HEK293T (cell line): ENCODE results near the gene SPEM2.

Experiments used
- BHLHE40 ChIP-seq: fragments of 450-650 bp; IDR thresholded peaks from 2 replicates; pipeline ENCODE4 v1.6.1; 2016; ENCODE audit warnings: mild to moderate bottlenecking, moderate library complexity, borderline replicate concordance
- CTBP1 ChIP-seq: fragments of 450-650 bp; IDR thresholded peaks from 2 replicates; pipeline ENCODE4 v1.6.1; 2016; ENCODE audit warnings: borderline replicate concordance
- ELF4 ChIP-seq: fragments of 450-650 bp; IDR thresholded peaks from 2 replicates; pipeline ENCODE4 v1.6.1; 2017; ENCODE audit warnings: antibody characterized with exemption
- FOXM1 ChIP-seq: fragments of 450-650 bp; IDR thresholded peaks from 2 replicates; pipeline ENCODE4 v1.6.1; 2017; ENCODE audit warnings: mild to moderate bottlenecking, borderline replicate concordance
- L3MBTL2 ChIP-seq: fragments of 450-650 bp; conservative IDR thresholded peaks from 2 replicates; pipeline ENCODE4 v1.6.1; 2016; ENCODE audit warnings: mild to moderate bottlenecking
- NFRKB ChIP-seq: fragments of 450-650 bp; IDR thresholded peaks from 2 replicates; pipeline ENCODE4 v1.6.1; 2016; ENCODE audit warnings: mild to moderate bottlenecking, moderate library complexity
- SP1 ChIP-seq: fragments of 450-650 bp; IDR thresholded peaks from 2 replicates; pipeline ENCODE4 v1.6.1; 2017
- SUZ12 ChIP-seq: fragments of 450-650 bp; IDR thresholded peaks from 2 replicates; pipeline ENCODE4 v1.6.1; 2016; ENCODE audit warnings: mild to moderate bottlenecking
- ZNF384 ChIP-seq: fragments of 450-650 bp; IDR thresholded peaks from 2 replicates; pipeline ENCODE4 v1.6.1; 2016

DNA sequence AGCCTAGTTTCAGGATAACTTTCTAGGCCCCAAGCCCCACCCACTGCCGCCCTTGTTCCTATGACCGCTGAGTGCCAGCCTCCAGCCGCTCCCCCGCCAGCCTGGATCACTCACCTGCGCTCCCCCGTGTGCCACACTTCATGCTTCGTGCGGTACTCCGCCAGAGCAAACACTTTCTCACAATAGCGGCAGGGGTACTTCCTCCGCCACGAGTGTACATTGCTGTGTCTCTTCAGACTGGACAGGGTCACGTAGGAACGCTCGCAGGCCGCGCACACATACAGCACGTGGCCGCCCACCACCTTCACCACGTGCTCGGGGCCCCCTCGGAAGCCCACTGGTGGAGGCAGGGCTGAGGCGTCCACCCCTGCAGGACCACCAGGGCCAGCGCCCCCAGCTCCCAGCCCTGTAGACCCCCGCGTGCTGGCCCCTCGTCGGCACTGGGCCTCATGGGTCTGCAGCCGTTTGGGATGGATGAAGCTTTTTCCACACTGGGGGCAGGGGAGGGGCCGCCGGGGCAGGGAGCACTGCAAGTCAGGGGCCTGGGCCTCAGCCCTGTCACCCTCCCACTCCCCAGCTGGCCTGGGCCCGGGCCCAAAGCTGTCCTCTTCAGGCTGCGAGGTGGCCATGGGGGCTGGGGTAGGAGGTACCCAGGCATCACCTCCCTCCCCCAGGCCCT lies 40.3 kb downstream of the SPEM2 start:
- no peak for TF ChIP-seq SP1
- TF ChIP-seq ELF4: no peak
- no peak for TF ChIP-seq BHLHE40
- no peak for TF ChIP-seq NFRKB
- no peak for TF ChIP-seq ZNF384
- TF ChIP-seq FOXM1: no peak
- TF ChIP-seq L3MBTL2: no peak
- TF ChIP-seq CTBP1: no peak
- no peak for TF ChIP-seq SUZ12
